OCI-LY7 (cell line): ENCODE data around the gene SLC52A3. TPM values are rescaled to one million over a fixed set of nuclear protein-coding genes. Genes with fewer than 3 reads are reported as not detected.

ENCODE experiments used
- BruUV-seq: library from RNA; stranded (reverse); fragments of 400-500 nt; replicated peaks from 2 replicates; lab custom pipeline; 2021; lab: Mats Ljungman, UMichigan
- CTCF ChIA-PET: fragments of 300-600 bp; sonication (Branson Sonifier 250); formaldehyde crosslinking; loops from one replicate; lab custom pipeline; 2022; ENCODE audit warnings: antibody characterized with exemption; ENCODE audit not compliant: unreplicated experiment; lab: Charles Lee
- POLR2A ChIA-PET: fragments of 300-600 bp; sonication (Branson Sonifier 250); formaldehyde crosslinking; loops from one replicate; lab custom pipeline; 2022; ENCODE audit warnings: antibody characterized with exemption; lab: Charles Lee
- DNase-seq: peaks from one replicate; pipeline ENCODE4 v3.0.0-alpha.2; 2015; ENCODE audit warnings: low spot score
- H2AFZ ChIP-seq: fragments of 200-600 bp; sonication (generic), shearing (Covaris generic); 2 replicates; pipeline ENCODE4 v1.6.1; 2014; ENCODE audit warnings: mild to moderate bottlenecking, antibody characterized with exemption, low read length, moderate library complexity
- H3K27ac ChIP-seq: fragments of 200-600 bp; sonication (generic); 2 replicates; pipeline ENCODE4 v1.5.1; 2014; ENCODE audit warnings: mixed run types, low read depth, mild to moderate bottlenecking, moderate library complexity, low read length, inconsistent platforms; ENCODE audit not compliant: poor library complexity, severe bottlenecking
- H3K36me3 ChIP-seq: fragments of 200-600 bp; sonication (generic); 2 replicates; pipeline ENCODE4 v1.6.1; 2014; ENCODE audit warnings: mild to moderate bottlenecking, antibody characterized with exemption, low read length, moderate library complexity, mixed read lengths; ENCODE audit not compliant: insufficient read depth
- H3K4me1 ChIP-seq: fragments of 200-600 bp; sonication (generic); 2 replicates; pipeline ENCODE4 v1.5.1; 2014; ENCODE audit warnings: mild to moderate bottlenecking, low read length; ENCODE audit not compliant: insufficient read depth, poor library complexity, severe bottlenecking
- H3K4me2 ChIP-seq: fragments of 200-600 bp; sonication (generic); 2 replicates; pipeline ENCODE4 v1.6.1; 2014; ENCODE audit warnings: mild to moderate bottlenecking, low read length
- H3K4me3 ChIP-seq: fragments of 200-600 bp; sonication (generic); 2 replicates; pipeline ENCODE4 v1.5.1; 2014; ENCODE audit warnings: mild to moderate bottlenecking, low read depth, low read length; ENCODE audit not compliant: poor library complexity, severe bottlenecking
- H3K79me2 ChIP-seq: fragments of 200-600 bp; sonication (generic); 2 replicates; pipeline ENCODE4 v1.6.1; 2016; ENCODE audit warnings: low read depth, mild to moderate bottlenecking, low read length, moderate library complexity, mixed read lengths; ENCODE audit not compliant: insufficient read depth
- H3K9me2 ChIP-seq: fragments of 200-600 bp; sonication (generic); 2 replicates; pipeline ENCODE4 v1.6.1; 2016; ENCODE audit warnings: mild to moderate bottlenecking, low read length, mixed read lengths; ENCODE audit not compliant: insufficient read depth
- H3K9me3 ChIP-seq: fragments of 200-600 bp; sonication (generic); 2 replicates; pipeline ENCODE4 v1.6.1; 2014; ENCODE audit warnings: mild to moderate bottlenecking, mixed run types, low read length, mixed read lengths
- H4K20me1 ChIP-seq: fragments of 200-600 bp; sonication (generic); 2 replicates; pipeline ENCODE4 v1.6.1; 2014; ENCODE audit warnings: mild to moderate bottlenecking, antibody characterized with exemption, low read length, moderate library complexity, mixed read lengths; ENCODE audit not compliant: insufficient read depth
- CTCF ChIP-seq: fragments of 200-600 bp; sonication (generic); conservative IDR thresholded peaks from 2 replicates; pipeline ENCODE4 v1.5.1; 2014; ENCODE audit warnings: mild to moderate bottlenecking, antibody characterized with exemption, low read length, moderate library complexity, mixed read lengths
- EZH2phosphoT487 ChIP-seq: fragments of 200-600 bp; sonication (generic); IDR thresholded peaks from 2 replicates; pipeline ENCODE4 v1.6.1; 2018; ENCODE audit warnings: low read depth, borderline replicate concordance, mild to moderate bottlenecking, mixed run types, antibody characterized with exemption, low read length, moderate library complexity, mixed read lengths
- intact Hi-C: fragments of 100-400 bp; cut with micrococcal nuclease; formaldehyde crosslinking; loops from one replicate; pipeline ENCODE4 v1.10.0; 2022; ENCODE audit not compliant: unreplicated experiment
- total RNA-seq, 2 experiments: library from RNA; depleted of rRNA in 1 of 2; stranded (reverse); fragments of >200 nt in 1 of 2; shearing (Covaris generic) in 1 of 2; gene quantifications; 2 replicates each; pipeline ENCODE4 v1.2.3, GENCODE V29; 2014 to 2022

The SLC52A3 gene
- total RNA-seq, 2 experiments from 2014 or later: not detected

- ChIA-PET POLR2A (no interaction called here), CTCF (no interaction called here)
- Histone ChIP-seq H3K36me3 (no peaks in the 10 kb centered on the region), H3K9me3 (no peaks in the 10 kb centered on the region), H3K9me2 (no peaks in the 10 kb centered on the region), H3K4me2 (no peak overlapping the region), H3K79me2 (no peaks in the 10 kb centered on the region), H3K4me3 (no peak overlapping the region), H3K27ac (no peak overlapping the region), H3K4me1 (no peaks in the 10 kb centered on the region), H4K20me1 (no peaks in the 10 kb centered on the region), H2AFZ (no peak overlapping the region)
- no TSS peak for BruUV-seq
- TF ChIP-seq CTCF: no peak
- intact Hi-C loops: no loop called here
- no peak for DNase-seq
These were observed 16.0 kb downstream of the SLC52A3 start for GRCh38 chr20:752291-752690.

- Histone ChIP-seq H3K4me3 (no peak overlapping the region), H3K4me1 (no peaks in the 10 kb centered on the region), H2AFZ (no peak overlapping the region), H3K79me2 (no peaks in the 10 kb centered on the region), H3K9me2 (no peaks in the 10 kb centered on the region), H3K27ac (no peak overlapping the region), H4K20me1 (no peaks in the 10 kb centered on the region), H3K36me3 (no peaks in the 10 kb centered on the region), H3K4me2 (no peak overlapping the region), H3K9me3 (no peaks in the 10 kb centered on the region)
- intact Hi-C loops: no loop called here
- TF ChIP-seq CTCF (no peak), EZH2phosphoT487 (no peak)
- DNase-seq: no peak
- ChIA-PET POLR2A (no interaction called here), CTCF (no interaction called here)
- BruUV-seq: no TSS peak
These were observed 16.5 kb downstream of the SLC52A3 start for GRCh38 chr20:751761-752160.

GRCh38 chr20:750801-751200 lies 17.5 kb downstream of the SLC52A3 start:
- POLR2A ChIA-PET: no interaction called here
- Histone ChIP-seq H2AFZ (no peak overlapping the region), H3K9me3 (peaks cover 3% of the 10 kb centered on the region), H3K4me3 (no peak overlapping the region), H3K79me2 (no peaks in the 10 kb centered on the region), H3K4me2 (no peak overlapping the region), H3K36me3 (no peaks in the 10 kb centered on the region), H3K4me1 (no peaks in the 10 kb centered on the region), H3K9me2 (no peaks in the 10 kb centered on the region), H4K20me1 (no peaks in the 10 kb centered on the region), H3K27ac (no peak overlapping the region)
- intact Hi-C loops: no loop called here
- DNase-seq: no peak
- CTCF ChIA-PET: no interaction called here
- TF ChIP-seq CTCF (no peak), EZH2phosphoT487 (no peak)
- BruUV-seq: no TSS peak
